Epidermal melanocyte (primary cell): Measurements from ENCODE around the gene PSENEN.
"Not testable (repeated sequence)": the region's sequence is repeated elsewhere in the genome, so short reads cannot be mapped to it uniquely, and the experiment has no call there.

Experiments used
- DNase-seq: peaks from one replicate; pipeline ENCODE4 v3.0.0; 2011; ENCODE audit warnings: low spot score; ENCODE audit not compliant: insufficient read length

PSENEN gene

GRCh38 chr19:35718345-35719041, 27.0 kb upstream of the PSENEN start:
- DNase-seq, result peak; percentile 57

GRCh38 chr19:35719402-35720162, 25.9 kb upstream of the PSENEN start:
- DNase-seq, result peak; percentile 12

- DNase-seq, result no peak
Observed at GRCh38 chr19:35720163-35720524, 25.3 kb upstream of the PSENEN start.

GRCh38 chr19:35720648-35721047, 24.8 kb upstream of the PSENEN start:
- no peak for DNase-seq

GRCh38 chr19:35721374-35721773, 24.1 kb upstream of the PSENEN start:
- DNase-seq, result peak; percentile 13

- DNase-seq, result no peak
Observed at GRCh38 chr19:35722461-35722860, 23.0 kb upstream of the PSENEN start.

GRCh38 chr19:35722897-35723296, 22.6 kb upstream of the PSENEN start:
- peak; percentile 10 for DNase-seq

GRCh38 chr19:35723671-35724070, 21.8 kb upstream of the PSENEN start:
- DNase-seq, result no peak

- DNase-seq, result not testable (repeated sequence)
Observed at GRCh38 chr19:35724132-35724531, 21.3 kb upstream of the PSENEN start.

GRCh38 chr19:35724560-35724959, 20.9 kb upstream of the PSENEN start:
- DNase-seq, result no peak

- DNase-seq, result peak; percentile 10
Observed at GRCh38 chr19:35725216-35725861, 20.1 kb upstream of the PSENEN start.

GRCh38 chr19:35727053-35727955, 18.1 kb upstream of the PSENEN start:
- peak; percentile 8 for DNase-seq

- DNase-seq, result peak; percentile 4
Observed at GRCh38 chr19:35727956-35728706, 17.3 kb upstream of the PSENEN start.

GRCh38 chr19:35729021-35729420, 16.4 kb upstream of the PSENEN start:
- peak; percentile 5 for DNase-seq

GRCh38 chr19:35729763-35730162, 15.7 kb upstream of the PSENEN start:
- DNase-seq, result no peak

GRCh38 chr19:35730326-35730725, 15.1 kb upstream of the PSENEN start:
- peak; percentile 10 for DNase-seq

GRCh38 chr19:35731353-35731752, 14.1 kb upstream of the PSENEN start:
- DNase-seq, result no peak

GRCh38 chr19:35731779-35732405, 13.6 kb upstream of the PSENEN start:
- peak; percentile 8 for DNase-seq

- peak; percentile 1 for DNase-seq
Observed at GRCh38 chr19:35732540-35733179, 12.8 kb upstream of the PSENEN start.
